Caco-2 (cell line): ENCODE data around the gene DNAJB12. TPM values are rescaled to one million over a fixed set of nuclear protein-coding genes. Genes with fewer than 3 reads are reported as not detected.

Experiments
- BruUV-seq: library from RNA; stranded (reverse); fragments of 400-500 nt; replicated peaks from 2 replicates; lab custom pipeline; 2021; lab: Mats Ljungman, UMichigan
- CTCF ChIA-PET: fragments of 300-600 bp; sonication (Branson Sonifier 250); formaldehyde crosslinking; loops from one replicate; lab custom pipeline; 2022; ENCODE audit warnings: antibody characterized with exemption; lab: Charles Lee
- POLR2A ChIA-PET: fragments of 300-600 bp; sonication (Branson Sonifier 250); formaldehyde crosslinking; loops from one replicate; lab custom pipeline; 2022; ENCODE audit warnings: antibody characterized with exemption; lab: Charles Lee
- DNase-seq, 2 experiments: peaks; one replicate each; pipeline versions ENCODE4 v3.0.0 to v3.0.0-alpha.2; 2020 to 2022
- H3K27me3 ChIP-seq: replicated peaks from 2 replicates; pipeline ENCODE4 v1.6.0; 2011; ENCODE audit warnings: low read length; ENCODE audit not compliant: control insufficient read depth, insufficient read depth
- H3K36me3 ChIP-seq: 2 replicates; pipeline ENCODE4 v1.5.1; 2011; ENCODE audit warnings: low read length; ENCODE audit not compliant: control insufficient read depth, insufficient read depth
- H3K4me1 ChIP-seq: fragments of 250-450 bp; sonication (Bioruptor Pico); 2 replicates; pipeline ENCODE4 v1.5.1; 2020; ENCODE audit warnings: mild to moderate bottlenecking
- H3K4me3 ChIP-seq: 2 replicates; pipeline ENCODE4 v1.5.1; 2011; ENCODE audit warnings: low read depth, mild to moderate bottlenecking, control low read depth, low read length
- H3K9me3 ChIP-seq: fragments of 250-450 bp; sonication (Bioruptor Pico); 2 replicates; pipeline ENCODE4 v1.5.1; 2020; ENCODE audit warnings: mild to moderate bottlenecking, moderate library complexity
- H3K27ac Mint-ChIP-seq: one replicate; pipeline ENCODE4 v1.8.0; 2022; ENCODE audit warnings: mixed read lengths; ENCODE audit not compliant: unreplicated experiment
- H3K27me3 Mint-ChIP-seq: one replicate; pipeline ENCODE4 v1.8.0; 2022; ENCODE audit warnings: mixed read lengths; ENCODE audit not compliant: insufficient read depth, unreplicated experiment
- H3K36me3 Mint-ChIP-seq: one replicate; pipeline ENCODE4 v1.8.0; 2022; ENCODE audit warnings: mild to moderate bottlenecking, mixed read lengths; ENCODE audit not compliant: insufficient read depth, unreplicated experiment
- H3K4me1 Mint-ChIP-seq: one replicate; pipeline ENCODE4 v1.8.0; 2022; ENCODE audit warnings: low read depth, mixed read lengths; ENCODE audit not compliant: unreplicated experiment
- H3K4me3 Mint-ChIP-seq: one replicate; pipeline ENCODE4 v1.8.0; 2022; ENCODE audit warnings: mild to moderate bottlenecking, moderate library complexity, mixed read lengths; ENCODE audit not compliant: unreplicated experiment
- H3K9me3 Mint-ChIP-seq: one replicate; pipeline ENCODE4 v1.8.0; 2022; ENCODE audit warnings: mixed read lengths; ENCODE audit not compliant: unreplicated experiment
- intact Hi-C: fragments of 100-400 bp; cut with micrococcal nuclease; formaldehyde crosslinking; loops from one replicate; pipeline ENCODE4 v1.10.0; 2022; ENCODE audit not compliant: unreplicated experiment
- total RNA-seq: library from RNA; stranded (reverse); gene quantifications from 2 replicates; pipeline ENCODE4 v1.2.3, GENCODE V29; 2022
- TF ChIP-seq, protein P1 (sequence below), 2 experiments: fragments of 200-600 bp in 1 of 2; IDR thresholded peaks; 1 replicate in 1 of 2; 2 replicates in 1 of 2; pipeline versions ENCODE4 v1.5.1 to v1.8.0; 2011 to 2022; ENCODE audit warnings: antibody characterized with exemption in 1 of 2, control low read depth in 1 of 2, inconsistent platforms in 1 of 2, low read depth in 1 of 2, low read length in 1 of 2, mild to moderate bottlenecking in 1 of 2, moderate library complexity in 1 of 2; ENCODE audit not compliant: insufficient read depth in 1 of 2, severe bottlenecking in 1 of 2, unreplicated experiment in 1 of 2

DNAJB12 gene
- total RNA-seq, 1 experiment from 2014 or later, result 56.0 TPM

DNA sequence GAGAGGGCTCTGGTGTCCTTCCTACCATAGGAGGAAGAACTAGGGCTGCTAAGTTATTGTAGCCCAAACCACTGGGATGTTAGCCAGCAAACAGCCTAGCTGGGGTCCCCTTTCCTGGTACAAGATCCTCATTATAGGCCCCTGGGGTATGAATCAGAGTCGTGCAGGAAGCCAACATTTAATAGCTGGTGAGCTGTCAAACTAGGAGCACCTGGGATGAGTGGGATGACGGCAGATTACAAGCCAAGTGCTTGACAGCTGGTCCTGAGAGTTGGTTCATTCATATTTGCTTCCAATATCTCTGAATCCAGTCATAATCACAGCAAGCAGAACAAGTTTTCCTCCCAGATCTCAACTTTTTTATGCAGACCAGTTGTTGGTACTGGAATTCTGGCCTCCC lies 25.1 kb upstream of the DNAJB12 start:
- H3K27me3 Mint-ChIP-seq, result no peaks in the 10 kb centered on the region
- TF ChIP-seq, protein P1, sequence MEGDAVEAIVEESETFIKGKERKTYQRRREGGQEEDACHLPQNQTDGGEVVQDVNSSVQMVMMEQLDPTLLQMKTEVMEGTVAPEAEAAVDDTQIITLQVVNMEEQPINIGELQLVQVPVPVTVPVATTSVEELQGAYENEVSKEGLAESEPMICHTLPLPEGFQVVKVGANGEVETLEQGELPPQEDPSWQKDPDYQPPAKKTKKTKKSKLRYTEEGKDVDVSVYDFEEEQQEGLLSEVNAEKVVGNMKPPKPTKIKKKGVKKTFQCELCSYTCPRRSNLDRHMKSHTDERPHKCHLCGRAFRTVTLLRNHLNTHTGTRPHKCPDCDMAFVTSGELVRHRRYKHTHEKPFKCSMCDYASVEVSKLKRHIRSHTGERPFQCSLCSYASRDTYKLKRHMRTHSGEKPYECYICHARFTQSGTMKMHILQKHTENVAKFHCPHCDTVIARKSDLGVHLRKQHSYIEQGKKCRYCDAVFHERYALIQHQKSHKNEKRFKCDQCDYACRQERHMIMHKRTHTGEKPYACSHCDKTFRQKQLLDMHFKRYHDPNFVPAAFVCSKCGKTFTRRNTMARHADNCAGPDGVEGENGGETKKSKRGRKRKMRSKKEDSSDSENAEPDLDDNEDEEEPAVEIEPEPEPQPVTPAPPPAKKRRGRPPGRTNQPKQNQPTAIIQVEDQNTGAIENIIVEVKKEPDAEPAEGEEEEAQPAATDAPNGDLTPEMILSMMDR (IDR thresholded peaks at IDR 0.05; ENCODE audit: insufficient read depth in 1 of 2, low read depth in 1 of 2, low read length in 1 of 2, severe bottlenecking in 1 of 2, unreplicated experiment in 1 of 2), result no peak
- Histone ChIP-seq H3K27me3 (no peaks in the 10 kb centered on the region), H3K36me3 (no peaks in the 10 kb centered on the region), H3K9me3 (no peaks in the 10 kb centered on the region), H3K4me3 (no peak overlapping the region), H3K4me1 (no peaks in the 10 kb centered on the region)
- ChIA-PET POLR2A (no interaction called here), CTCF (no interaction called here)
- H3K4me1 Mint-ChIP-seq, result no peaks in the 10 kb centered on the region
- no peak for DNase-seq
- no peak overlapping the region for H3K27ac Mint-ChIP-seq
- H3K9me3 Mint-ChIP-seq, result no peaks in the 10 kb centered on the region
- intact Hi-C loops, result loop anchor here (5.0 kb wide), 2 partner anchors 188 to 683 kb away; no protein-coding TSS in a partner anchor
- no TSS peak for BruUV-seq
- H3K4me3 Mint-ChIP-seq, result no peak overlapping the region
- no peaks in the 10 kb centered on the region for H3K36me3 Mint-ChIP-seq

DNA sequence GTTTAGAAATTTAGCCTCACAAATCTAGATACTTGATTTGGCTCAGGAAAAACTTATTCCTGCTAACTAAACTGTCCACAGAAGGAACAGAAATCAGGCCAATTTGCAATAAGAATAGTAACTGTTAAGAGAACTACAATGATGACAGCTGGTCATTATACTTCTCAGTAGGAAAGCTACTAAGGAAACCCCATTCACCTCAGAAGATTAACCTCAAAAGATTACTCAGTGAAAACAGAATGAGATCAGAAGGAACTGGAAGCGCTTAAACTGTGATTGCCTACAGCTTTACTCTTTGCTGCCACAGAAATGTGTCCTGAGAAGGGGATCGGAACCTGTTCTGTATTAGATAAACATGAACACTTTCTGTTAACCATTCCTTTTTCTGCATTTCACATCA lies 24.3 kb upstream of the DNAJB12 start:
- H3K36me3 Mint-ChIP-seq, result peaks cover 5% of the 10 kb centered on the region
- no peak for DNase-seq
- CTCF ChIA-PET, result no interaction called here

DNA sequence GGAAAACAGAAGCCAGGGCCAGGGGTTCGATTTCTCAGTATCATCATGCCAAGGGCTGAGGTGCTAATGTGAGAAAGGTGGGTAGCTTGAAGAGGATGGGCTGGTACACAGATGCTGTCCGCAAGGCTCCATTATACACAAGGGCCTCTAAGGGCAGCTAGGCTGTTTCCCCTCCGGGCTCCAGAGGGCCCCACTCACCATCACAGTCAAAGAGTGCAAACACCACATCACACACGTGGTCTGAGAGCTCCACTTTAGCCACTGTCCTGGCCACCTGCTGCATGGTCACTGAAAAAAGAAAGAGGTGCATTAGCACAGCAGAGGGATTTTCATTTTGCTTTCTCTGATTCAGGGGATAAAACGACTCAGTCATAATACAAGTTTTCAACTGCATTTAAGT lies 20.9 kb upstream of the DNAJB12 start:
- BruUV-seq, result no TSS peak
- H3K27me3 Mint-ChIP-seq, result no peaks in the 10 kb centered on the region
- no peak overlapping the region for H3K4me3 ChIP-seq
- ChIA-PET POLR2A (interaction anchor here (0.6 to 1.4 kb wide), 2 partner anchors 16 to 316 kb away, joined by 3 to 8 read pairs; partner anchors contain the start of gene MCU), CTCF (interaction anchor here (0.6 to 3.6 kb wide), 15 partner anchors 9 to 1068 kb away, joined by 3 to 27 read pairs (median 3); partner anchors contain the start of gene MCU)
- H3K4me1 ChIP-seq, result no peaks in the 10 kb centered on the region
- intact Hi-C loops, result loop anchor here (1.0 to 5.0 kb wide), 3 partner anchors 192 to 687 kb away; no protein-coding TSS in a partner anchor
- DNase-seq, result peak in 1 of 2 experiments; percentile 60
- TF ChIP-seq, protein P1 (IDR thresholded peaks at IDR 0.05; ENCODE audit: insufficient read depth in 1 of 2, low read depth in 1 of 2, low read length in 1 of 2, severe bottlenecking in 1 of 2, unreplicated experiment in 1 of 2), result peak; percentile 22 to 62
- no peaks in the 10 kb centered on the region for H3K36me3 ChIP-seq
- no peaks in the 10 kb centered on the region for H3K9me3 ChIP-seq
- no peaks in the 10 kb centered on the region for H3K27me3 ChIP-seq
- H3K36me3 Mint-ChIP-seq, result peaks cover 5% of the 10 kb centered on the region
- H3K4me3 Mint-ChIP-seq, result no peak overlapping the region
- no peaks in the 10 kb centered on the region for H3K9me3 Mint-ChIP-seq
- no peaks in the 10 kb centered on the region for H3K4me1 Mint-ChIP-seq
- no peak overlapping the region for H3K27ac Mint-ChIP-seq

More for the DNA sequence above, 24.3 kb upstream of the DNAJB12 start:
- Histone ChIP-seq H3K4me1 (no peaks in the 10 kb centered on the region), H3K27me3 (no peaks in the 10 kb centered on the region), H3K9me3 (no peaks in the 10 kb centered on the region), H3K36me3 (no peaks in the 10 kb centered on the region), H3K4me3 (no peak overlapping the region)
- POLR2A ChIA-PET, result no interaction called here
- Mint-ChIP-seq H3K27me3 (no peaks in the 10 kb centered on the region), H3K27ac (no peak overlapping the region), H3K4me3 (no peak overlapping the region), H3K9me3 (no peaks in the 10 kb centered on the region), H3K4me1 (no peaks in the 10 kb centered on the region)
- BruUV-seq, result no TSS peak
- TF ChIP-seq, protein P1 (IDR thresholded peaks at IDR 0.05; ENCODE audit: insufficient read depth in 1 of 2, low read depth in 1 of 2, low read length in 1 of 2, severe bottlenecking in 1 of 2, unreplicated experiment in 1 of 2), result no peak
- intact Hi-C loops, result loop anchor here (5.0 kb wide), 2 partner anchors 188 to 683 kb away; no protein-coding TSS in a partner anchor
